Measurements from ENCODE around the gene VCAM1. TPM values are rescaled to one million over a fixed set of nuclear protein-coding genes. Genes with fewer than 3 reads are reported as not detected.
"Not testable (repeated sequence)": the region's sequence is repeated elsewhere in the genome, so short reads cannot be mapped to it uniquely, and the experiment has no call there.

Gene VCAM1
- total RNA-seq, 1 donor from 2014 or later = 57.8 TPM

DNA sequence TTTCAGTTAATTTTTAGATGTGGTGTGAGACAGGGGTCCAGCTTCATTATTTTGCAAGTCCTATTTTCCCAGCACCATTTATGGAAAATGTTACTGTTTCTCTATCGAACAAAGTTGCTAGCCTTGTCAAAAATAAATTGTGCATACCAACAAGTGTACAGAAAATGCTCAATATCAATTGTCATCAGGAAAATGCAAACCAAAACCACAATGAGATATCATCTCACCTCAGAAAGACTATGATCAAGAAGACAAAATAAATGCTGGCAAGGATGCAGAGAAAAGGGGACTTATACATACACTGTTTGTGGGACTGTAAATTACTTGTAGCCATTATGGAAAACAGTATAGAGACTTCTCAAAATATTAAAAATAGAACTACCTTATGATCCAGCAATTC, 54.8 kb downstream of the VCAM1 start:
- DNase-seq (ENCODE audit: low read depth) = no peak

DNA sequence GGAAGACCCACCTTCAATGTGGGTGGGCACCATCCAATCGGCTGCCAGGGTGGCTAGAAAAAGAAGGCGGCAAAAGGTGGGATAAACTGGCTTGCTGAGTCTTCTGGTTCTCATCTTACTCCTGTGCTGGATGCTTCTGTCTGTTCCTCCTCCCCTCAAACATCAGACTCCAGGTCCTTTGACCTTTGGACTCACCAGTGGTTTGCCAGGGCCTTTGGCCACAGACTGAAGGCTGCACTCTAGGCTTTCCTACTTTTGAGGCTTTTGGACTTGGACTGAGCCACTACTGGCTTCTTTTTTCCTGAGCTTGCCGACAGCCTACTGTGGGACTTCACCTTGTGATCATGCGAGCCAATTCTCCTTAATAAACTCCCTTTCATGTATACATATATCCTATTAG, 55.9 kb downstream of the VCAM1 start:
- no peak for DNase-seq (ENCODE audit: low read depth)

DNA sequence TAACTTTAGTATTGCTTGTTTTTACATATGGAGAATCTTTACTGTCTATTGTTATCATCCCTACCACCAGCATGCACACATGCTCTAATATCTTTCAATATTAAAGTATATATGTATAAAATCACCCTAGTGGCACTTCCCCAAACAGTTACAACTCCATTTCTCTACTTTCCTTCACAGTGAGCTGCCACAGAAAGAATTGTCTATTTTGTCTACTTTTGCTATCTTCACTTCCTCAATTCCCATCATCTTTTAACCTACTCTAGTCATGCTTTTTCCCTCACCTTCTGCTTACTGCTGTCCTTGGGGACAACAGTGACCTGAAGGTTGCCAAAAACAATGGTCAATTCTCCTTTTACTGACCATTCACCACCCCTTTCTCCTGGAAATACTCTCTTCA, 59.2 kb downstream of the VCAM1 start:
- DNase-seq (ENCODE audit: low read depth) = no peak

DNA sequence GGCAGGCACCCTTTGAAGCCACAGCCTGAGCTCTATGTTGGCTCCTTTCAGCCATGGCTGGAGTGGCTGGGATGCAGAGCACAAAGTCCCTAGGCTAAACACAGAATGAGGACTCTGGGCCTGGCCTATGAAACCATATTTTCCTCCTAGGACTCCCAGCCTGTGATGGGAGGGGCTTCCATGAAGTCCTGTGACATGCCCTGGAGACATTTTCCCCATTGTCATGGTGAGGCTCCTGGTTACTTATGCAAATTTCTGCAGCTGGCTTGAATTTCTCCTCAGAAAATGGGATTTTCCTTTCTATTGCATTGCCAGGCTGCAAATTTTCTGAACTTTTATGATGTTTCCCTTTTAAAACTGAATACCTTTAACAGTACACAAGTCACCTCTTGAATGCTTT, 61.3 kb downstream of the VCAM1 start:
- no peak for DNase-seq (ENCODE audit: low read depth)

DNA sequence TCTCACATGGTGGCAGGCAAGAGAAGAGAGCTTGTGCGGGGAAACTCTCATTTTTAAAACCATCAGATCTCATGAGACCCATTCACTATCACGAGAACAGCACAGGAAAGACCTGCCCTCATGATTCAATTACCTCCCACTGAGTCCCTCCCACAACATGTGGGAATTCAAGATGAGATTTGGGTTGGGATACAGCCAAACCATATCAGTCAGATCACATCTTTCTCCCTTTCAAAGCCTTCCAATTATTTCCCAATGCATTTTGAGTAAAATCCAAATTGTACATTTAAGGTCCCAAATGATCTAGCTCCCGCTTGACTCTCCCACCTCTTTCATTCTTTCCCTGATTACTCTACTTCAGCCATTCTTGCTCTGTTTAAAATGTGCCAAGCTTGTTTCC, 62.2 kb downstream of the VCAM1 start:
- not testable (repeated sequence) for DNase-seq (ENCODE audit: low read depth)

DNA sequence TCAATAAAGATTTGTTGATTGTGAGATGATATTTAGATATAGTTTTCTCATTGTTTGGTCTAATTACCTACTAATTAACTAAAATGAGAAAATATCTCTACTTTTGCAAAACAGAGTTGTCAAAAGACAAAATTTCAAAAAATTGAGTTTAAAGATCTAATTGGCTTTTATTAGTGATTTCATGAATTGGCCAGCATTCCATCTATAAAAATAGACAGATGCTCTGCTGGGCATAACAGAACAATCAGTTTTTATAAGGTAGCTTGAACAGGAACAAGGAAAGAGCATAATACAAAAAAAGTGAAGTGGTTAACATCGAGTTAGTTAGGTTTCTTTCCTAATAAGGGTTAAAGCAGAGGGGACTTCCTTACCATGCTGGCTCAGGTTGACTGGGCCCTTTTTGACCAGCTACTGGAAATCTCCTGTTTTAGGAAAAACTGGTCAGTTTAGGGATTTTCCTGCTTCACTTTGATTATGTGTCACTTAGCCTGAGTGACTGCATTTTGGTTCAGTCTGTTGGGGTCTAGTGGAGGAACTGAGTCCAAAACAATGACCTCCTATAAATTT, 63.0 kb downstream of the VCAM1 start:
- no peak for DNase-seq (ENCODE audit: low read depth)

DNA sequence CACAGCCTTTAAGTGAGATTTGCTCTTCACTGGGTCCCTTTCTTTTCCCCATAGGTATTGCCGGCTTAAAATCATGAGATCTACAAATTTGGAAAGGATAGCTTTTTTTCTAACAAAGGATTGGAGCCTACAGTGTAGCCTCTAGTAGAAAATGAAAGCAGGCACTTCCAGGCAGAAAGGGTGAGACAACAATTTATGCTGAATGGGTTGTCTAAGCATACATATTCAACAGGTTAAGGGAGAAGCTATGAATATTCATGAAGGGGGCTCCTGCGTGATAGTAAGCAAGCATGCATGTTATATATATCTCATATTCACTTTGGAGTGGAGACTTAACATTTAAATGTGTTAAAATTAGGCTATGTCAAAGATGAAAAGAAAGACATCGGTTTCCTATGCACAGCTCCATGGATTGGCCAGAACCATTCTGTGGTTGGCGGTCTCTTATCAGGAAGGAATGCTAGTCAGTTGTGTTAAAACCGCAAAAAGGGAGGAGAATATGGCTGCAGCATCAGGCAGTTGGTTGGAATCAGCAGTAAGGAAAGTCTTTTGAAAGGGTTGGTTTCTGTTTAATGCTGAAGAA, 66.0 kb downstream of the VCAM1 start:
- peak; percentile 8 for DNase-seq (ENCODE audit: low read depth)

DNA sequence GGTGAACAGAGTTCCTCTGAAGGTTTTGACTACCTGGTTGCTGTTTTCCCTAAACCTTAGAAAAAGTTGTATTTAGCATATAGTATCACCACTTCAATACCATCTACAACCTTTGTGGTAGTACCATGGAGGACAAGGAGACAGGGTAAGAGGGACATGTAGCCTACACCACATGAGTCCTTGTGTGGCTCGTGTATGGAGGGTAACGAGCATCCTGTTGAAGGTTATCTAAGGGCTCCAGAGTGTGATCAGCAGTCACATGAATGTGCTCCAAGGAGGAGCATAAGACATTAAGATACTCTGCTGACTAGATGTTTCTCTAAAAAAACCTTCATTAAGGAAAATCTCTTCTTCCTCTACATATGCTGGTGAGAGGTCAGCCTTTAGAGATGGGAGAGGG, 67.3 kb downstream of the VCAM1 start:
- no peak for DNase-seq (ENCODE audit: low read depth)

Other genes starting within 250 kb of the VCAM1 start
- gene GPR88, start 181.6 kb upstream of the VCAM1 start, total RNA-seq = 0.05 TPM in 1 of 2 replicates, not detected in the other
- gene EXTL2, start 175.1 kb downstream of the VCAM1 start, total RNA-seq = 8.0 and 9.1 TPM in 2 replicates
- gene SLC30A7, start 176.3 kb downstream of the VCAM1 start, total RNA-seq = 38.0 and 41.0 TPM in 2 replicates